HL-60 (cell line): ENCODE data around the gene MT1B.

Experiments
- POLR2AphosphoS5 ChIP-seq: IDR thresholded peaks from 2 replicates; pipeline ENCODE4 v1.6.1; 2012; ENCODE audit warnings: low read depth
- TF ChIP-seq, protein P1 (sequence below): IDR thresholded peaks from one replicate; pipeline ENCODE4 v1.5.1; 2011; ENCODE audit warnings: low read length, control low read depth, inconsistent platforms; ENCODE audit not compliant: insufficient read depth

DNA sequence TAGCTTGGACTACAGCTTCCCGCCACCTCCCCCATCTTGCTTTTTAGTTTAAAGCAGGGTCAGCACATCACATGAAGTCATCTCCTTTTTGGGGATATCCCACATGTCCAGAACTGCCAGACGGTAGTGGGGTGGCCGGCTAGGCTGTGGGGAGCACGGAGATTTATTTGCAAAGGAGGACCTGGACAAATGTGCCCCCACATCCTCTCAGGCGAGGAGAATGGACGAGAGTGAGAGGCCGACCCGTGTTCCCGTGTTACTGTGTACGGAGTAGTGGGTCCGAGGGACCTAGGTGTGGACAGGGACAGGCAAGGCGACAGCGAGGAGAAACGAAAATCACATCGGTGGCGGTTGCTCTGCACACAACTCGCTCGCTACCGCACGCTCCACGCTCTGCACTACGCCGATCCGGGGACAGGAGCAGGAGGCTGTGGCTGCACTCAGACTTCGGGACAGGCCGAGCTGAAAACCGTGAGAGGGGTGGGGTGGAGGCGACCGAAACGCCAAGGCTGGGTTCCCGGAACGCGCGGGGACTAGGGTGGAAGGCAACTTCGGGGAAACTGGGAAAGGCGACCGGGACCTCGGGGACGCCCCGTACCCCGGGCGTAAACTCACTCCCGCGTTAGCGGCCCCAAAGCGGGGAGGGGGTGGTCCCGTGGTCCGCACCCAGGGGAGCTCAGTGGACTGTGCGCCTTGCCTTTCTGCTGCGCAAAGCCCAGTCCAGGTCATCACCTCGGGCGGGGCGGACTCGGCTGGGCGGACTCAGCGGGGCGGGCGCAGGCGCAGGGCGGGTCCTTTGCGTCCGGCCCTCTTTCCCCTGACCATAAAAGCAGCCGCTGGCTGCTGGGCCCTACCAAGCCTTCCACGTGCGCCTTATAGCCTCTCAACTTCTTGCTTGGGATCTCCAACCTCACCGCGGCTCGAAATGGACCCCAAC is 13.6 kb upstream of the MT1B start, which contains the start of gene MT1A:
- TF ChIP-seq, protein P1, sequence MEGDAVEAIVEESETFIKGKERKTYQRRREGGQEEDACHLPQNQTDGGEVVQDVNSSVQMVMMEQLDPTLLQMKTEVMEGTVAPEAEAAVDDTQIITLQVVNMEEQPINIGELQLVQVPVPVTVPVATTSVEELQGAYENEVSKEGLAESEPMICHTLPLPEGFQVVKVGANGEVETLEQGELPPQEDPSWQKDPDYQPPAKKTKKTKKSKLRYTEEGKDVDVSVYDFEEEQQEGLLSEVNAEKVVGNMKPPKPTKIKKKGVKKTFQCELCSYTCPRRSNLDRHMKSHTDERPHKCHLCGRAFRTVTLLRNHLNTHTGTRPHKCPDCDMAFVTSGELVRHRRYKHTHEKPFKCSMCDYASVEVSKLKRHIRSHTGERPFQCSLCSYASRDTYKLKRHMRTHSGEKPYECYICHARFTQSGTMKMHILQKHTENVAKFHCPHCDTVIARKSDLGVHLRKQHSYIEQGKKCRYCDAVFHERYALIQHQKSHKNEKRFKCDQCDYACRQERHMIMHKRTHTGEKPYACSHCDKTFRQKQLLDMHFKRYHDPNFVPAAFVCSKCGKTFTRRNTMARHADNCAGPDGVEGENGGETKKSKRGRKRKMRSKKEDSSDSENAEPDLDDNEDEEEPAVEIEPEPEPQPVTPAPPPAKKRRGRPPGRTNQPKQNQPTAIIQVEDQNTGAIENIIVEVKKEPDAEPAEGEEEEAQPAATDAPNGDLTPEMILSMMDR = no peak
- no peak for TF ChIP-seq POLR2AphosphoS5
